ENCODE results near the gene TRDN.

Gene TRDN

GRCh38 chr6:123616016-123616415 is 20.7 kb downstream of the TRDN start:
- DNase-seq (ENCODE audit: low read depth): no peak
- TF ChIP-seq CTCF (conservative IDR thresholded peaks at IDR 0.05; ENCODE audit: low read depth, low read length): no peak
- H3K4me3 ChIP-seq (ENCODE audit: low read length): no peak overlapping the region

- H3K4me3 ChIP-seq (ENCODE audit: low read length): no peak overlapping the region
- no peak for DNase-seq (ENCODE audit: low read depth)
- no peak for TF ChIP-seq CTCF (conservative IDR thresholded peaks at IDR 0.05; ENCODE audit: low read depth, low read length)
These were observed 26.0 kb downstream of the TRDN start for GRCh38 chr6:123610779-123611178.

- DNase-seq (ENCODE audit: low read depth): no peak
- no peak overlapping the region for H3K4me3 ChIP-seq (ENCODE audit: low read length)
- TF ChIP-seq CTCF (conservative IDR thresholded peaks at IDR 0.05; ENCODE audit: low read depth, low read length): no peak
These were observed 32.7 kb downstream of the TRDN start for GRCh38 chr6:123604067-123604466.

GRCh38 chr6:123598011-123598410 is 38.7 kb downstream of the TRDN start:
- no peak overlapping the region for H3K4me3 ChIP-seq (ENCODE audit: low read length)
- no peak for DNase-seq (ENCODE audit: low read depth)
- TF ChIP-seq CTCF (conservative IDR thresholded peaks at IDR 0.05; ENCODE audit: low read depth, low read length): no peak

GRCh38 chr6:123594776-123595175 is 42.0 kb downstream of the TRDN start:
- H3K4me3 ChIP-seq (ENCODE audit: low read length): no peak overlapping the region
- no peak for TF ChIP-seq CTCF (conservative IDR thresholded peaks at IDR 0.05; ENCODE audit: low read depth, low read length)
- no peak for DNase-seq (ENCODE audit: low read depth)

- H3K4me3 ChIP-seq (ENCODE audit: low read length): no peak overlapping the region
- no peak for DNase-seq (ENCODE audit: low read depth)
- TF ChIP-seq CTCF (conservative IDR thresholded peaks at IDR 0.05; ENCODE audit: low read depth, low read length): no peak
These were observed 44.3 kb downstream of the TRDN start for GRCh38 chr6:123592426-123592825.

- DNase-seq (ENCODE audit: low read depth): no peak
- H3K4me3 ChIP-seq (ENCODE audit: low read length): no peak overlapping the region
- no peak for TF ChIP-seq CTCF (conservative IDR thresholded peaks at IDR 0.05; ENCODE audit: low read depth, low read length)
These were observed 46.8 kb downstream of the TRDN start for GRCh38 chr6:123589973-123590372.
